Spleen (tissue), 11 donors: ENCODE results near the gene LIPT1. TPM values are rescaled to one million over a fixed set of nuclear protein-coding genes. Genes with fewer than 3 reads are reported as not detected.
"Not testable (repeated sequence)": the region's sequence is repeated elsewhere in the genome, so short reads cannot be mapped to it uniquely, and the experiment has no call there.

Experiments used
- DNase-seq: peaks from one replicate; pipeline ENCODE4 v3.0.0-alpha.2; 2020
- H3K27ac ChIP-seq, 8 donors: fragments of 200-600 bp; sonication (generic) in 7 of 8; 1 replicate in 4 of 8; 2 replicates in 4 of 8; pipeline versions ENCODE4 v1.5.0 to v1.8.0; 2016 to 2021; ENCODE audit warnings: inconsistent platforms in 4 of 8, mild to moderate bottlenecking in 4 of 8, moderate library complexity in 1 of 8
- H3K27me3 ChIP-seq, 7 donors: fragments of 200-600 bp; sonication (generic) in 6 of 7; replicated peaks in 1 of 7; 1 replicate in 4 of 7; 2 replicates in 3 of 7; pipeline versions ENCODE4 v1.5.0 to v1.8.0; 2016 to 2021; ENCODE audit warnings: inconsistent platforms in 3 of 7, mild to moderate bottlenecking in 1 of 7
- H3K36me3 ChIP-seq, 6 donors: fragments of 200-600 bp; sonication (generic) in 5 of 6; 1 replicate in 4 of 6; 2 replicates in 2 of 6; pipeline versions ENCODE4 v1.5.0 to v1.8.0; 2016 to 2021; ENCODE audit warnings: inconsistent platforms in 2 of 6
- H3K4me1 ChIP-seq, 6 donors: fragments of 200-600 bp; sonication (generic) in 5 of 6; 1 replicate in 3 of 6; 2 replicates in 3 of 6; pipeline versions ENCODE4 v1.5.0 to v1.8.0; 2016 to 2021; ENCODE audit warnings: inconsistent platforms in 3 of 6
- H3K4me3 ChIP-seq, 8 donors: fragments of 200-600 bp; sonication (generic) in 7 of 8; 1 replicate in 4 of 8; 2 replicates in 4 of 8; pipeline versions ENCODE4 v1.5.0 to v1.8.0; 2016 to 2021; ENCODE audit warnings: inconsistent platforms in 4 of 8, mild to moderate bottlenecking in 4 of 8, moderate library complexity in 2 of 8
- H3K9me3 ChIP-seq, 8 donors: fragments of 200-600 bp; sonication (generic) in 7 of 8; 1 replicate in 4 of 8; 2 replicates in 4 of 8; pipeline versions ENCODE4 v1.5.0 to v1.8.0; 2016 to 2021; ENCODE audit warnings: inconsistent platforms in 4 of 8
- POLR2A ChIP-seq, 3 donors: fragments of 450-650 bp; IDR thresholded peaks; one replicate each; pipeline ENCODE4 v1.5.1; 2017; ENCODE audit warnings: antibody characterized with exemption in 3 of 3, mild to moderate bottlenecking in 1 of 3
- POLR2AphosphoS5 ChIP-seq, 3 donors: sonication (generic); formaldehyde crosslinking; IDR thresholded peaks; one replicate each; pipeline ENCODE4 v1.5.1; 2017; ENCODE audit warnings: antibody characterized with exemption in 3 of 3
- WGBS, 5 donors: extraction: QIAGEN DNeasy Blood & Tissue Kit in 3 of 5; methylation state at CpG; one replicate each; pipeline versions ENCODE4 v1.1.5 to v1.1.7; 2013 to 2018; 5-methylcytosine and 5-hydroxymethylcytosine counted together
- intact Hi-C: fragments of 100-400 bp; cut with DNase I; formaldehyde crosslinking; loops from one replicate; pipeline ENCODE4 v1.15.0; 2023; ENCODE audit warnings: low total_unique reads
- polyA plus RNA-seq, 3 donors: library from polyadenylated mRNA; stranded (reverse); fragments of 200-250 nt; gene quantifications; one replicate each; pipeline ENCODE4 v1.2.1, GENCODE V29; 2013
- total RNA-seq, 7 donors: library from RNA; depleted of rRNA in 3 of 7; stranded (reverse); fragments of >200 nt in 3 of 7; fragmentation: NEBNext Ultra II Directional in 4 of 7; extraction: Animal tissue kit (Norgen Biotek cat#: 25700) in 4 of 7; gene quantifications; one replicate each; pipeline versions ENCODE4 v1.1.0 to v1.2.1, GENCODE V29; 2016 to 2021
- TF ChIP-seq, protein P1 (sequence below), 11 experiments: fragments of 200-600 bp in 7 of 11; fragments of 450-650 bp in 4 of 11; sonication (generic) in 4 of 11; IDR thresholded peaks in 8 of 11; conservative IDR thresholded peaks in 3 of 11; 1 replicate in 7 of 11; 2 replicates in 4 of 11; pipeline versions ENCODE4 v1.4.0 to v1.8.0; 2016 to 2021; ENCODE audit warnings: antibody characterized with exemption in 11 of 11, inconsistent platforms in 4 of 11, mild to moderate bottlenecking in 1 of 11
- donor health status: healthy with polysubstance abuse.
- donor health status: DM: no; HTN: no; CAD: no; lungs with moderate emphysema.
- donor health status: DM: no; HTN: no; CAD: no.
- donor health status: Bipolar disorder and iron deficiency.
- donor health status: healthy.
- donor health status: DM: no; HTN: no; CAD: no.
- donor health status: DM: yes; HTN: yes; CAD: no.

LIPT1 gene
- total and polyA plus RNA-seq, 10 donors: 10.4 to 20.8 (median 16.1) TPM

DNA sequence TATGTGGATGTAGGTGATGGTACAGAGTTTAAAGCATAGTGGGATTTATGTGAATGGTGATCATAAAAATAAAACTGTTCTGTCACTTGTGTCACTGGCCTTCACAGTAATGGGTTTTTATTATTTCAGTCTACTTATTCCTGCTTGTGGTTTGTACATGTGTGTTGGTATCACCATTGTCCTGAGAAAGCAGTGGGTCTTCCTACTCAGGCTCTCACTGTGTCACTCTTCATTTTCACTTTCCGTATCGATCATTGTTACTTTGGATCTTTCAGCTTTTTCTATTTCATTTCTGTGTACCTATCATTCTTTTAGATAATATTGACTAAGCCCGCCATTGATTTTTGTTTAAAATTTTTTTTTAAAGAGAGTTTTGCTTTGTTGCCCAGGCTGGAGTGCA, 33.6 kb downstream of the LIPT1 start:
- peaks cover 0 to 4% (median 0%) of the 10 kb centered on the region in 8 donors for H3K9me3 ChIP-seq
- no peak for DNase-seq
- 93 to 99% (median 94%) methylated on average over 3 of the region's 3 CpGs for WGBS, 5 donors
- H3K27me3 ChIP-seq: no peaks in the 10 kb centered on the region
- no peak overlapping the region for H3K27ac ChIP-seq
- peaks cover 0 to 24% (median 13%) of the 10 kb centered on the region in 6 donors for H3K4me1 ChIP-seq
- H3K4me3 ChIP-seq: no peak overlapping the region
- TF ChIP-seq POLR2A (IDR thresholded peaks at IDR 0.05) (no peak), POLR2AphosphoS5 (IDR thresholded peaks at IDR 0.05) (no peak)
- TF ChIP-seq, protein P1, sequence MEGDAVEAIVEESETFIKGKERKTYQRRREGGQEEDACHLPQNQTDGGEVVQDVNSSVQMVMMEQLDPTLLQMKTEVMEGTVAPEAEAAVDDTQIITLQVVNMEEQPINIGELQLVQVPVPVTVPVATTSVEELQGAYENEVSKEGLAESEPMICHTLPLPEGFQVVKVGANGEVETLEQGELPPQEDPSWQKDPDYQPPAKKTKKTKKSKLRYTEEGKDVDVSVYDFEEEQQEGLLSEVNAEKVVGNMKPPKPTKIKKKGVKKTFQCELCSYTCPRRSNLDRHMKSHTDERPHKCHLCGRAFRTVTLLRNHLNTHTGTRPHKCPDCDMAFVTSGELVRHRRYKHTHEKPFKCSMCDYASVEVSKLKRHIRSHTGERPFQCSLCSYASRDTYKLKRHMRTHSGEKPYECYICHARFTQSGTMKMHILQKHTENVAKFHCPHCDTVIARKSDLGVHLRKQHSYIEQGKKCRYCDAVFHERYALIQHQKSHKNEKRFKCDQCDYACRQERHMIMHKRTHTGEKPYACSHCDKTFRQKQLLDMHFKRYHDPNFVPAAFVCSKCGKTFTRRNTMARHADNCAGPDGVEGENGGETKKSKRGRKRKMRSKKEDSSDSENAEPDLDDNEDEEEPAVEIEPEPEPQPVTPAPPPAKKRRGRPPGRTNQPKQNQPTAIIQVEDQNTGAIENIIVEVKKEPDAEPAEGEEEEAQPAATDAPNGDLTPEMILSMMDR (IDR thresholded peaks at IDR 0.05 in 8 of 11, conservative IDR thresholded peaks at IDR 0.05 in 3 of 11): no peak
- H3K36me3 ChIP-seq: peaks cover 0 to 75% (median 27%) of the 10 kb centered on the region in 6 donors
- intact Hi-C loops: loop anchor here (10.0 kb wide), 1 partner anchor 146 kb away; the partner anchor contains the start of genes EIF5B and TXNDC9

DNA sequence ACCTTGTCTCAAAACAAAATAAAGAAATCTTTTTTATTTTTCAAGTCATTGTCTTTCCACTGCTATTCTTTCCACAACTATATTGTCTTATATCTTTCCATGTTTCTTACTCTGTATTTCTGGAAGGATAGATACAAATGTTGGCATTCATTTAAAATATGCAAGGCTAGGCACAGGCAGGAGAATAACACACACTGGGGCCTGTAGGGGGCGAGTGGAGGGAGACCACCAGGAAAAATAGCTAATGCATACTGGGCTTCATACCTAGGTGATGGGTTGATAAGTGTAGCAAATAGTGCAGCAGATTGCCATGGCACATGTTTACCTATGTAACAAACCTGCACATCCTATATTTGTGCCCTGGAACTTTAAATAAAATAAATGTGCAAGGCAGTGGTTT, 35.8 kb downstream of the LIPT1 start:
- H3K27me3 ChIP-seq: no peaks in the 10 kb centered on the region
- peaks cover 0 to 4% (median 0%) of the 10 kb centered on the region in 8 donors for H3K9me3 ChIP-seq
- 79 to 93% (median 91%) methylated on average over 1 of the region's 1 CpG for WGBS, 5 donors
- no peak overlapping the region for H3K4me3 ChIP-seq
- TF ChIP-seq POLR2AphosphoS5 (IDR thresholded peaks at IDR 0.05) (no peak), POLR2A (IDR thresholded peaks at IDR 0.05) (no peak)
- TF ChIP-seq, protein P1 (IDR thresholded peaks at IDR 0.05 in 8 of 11, conservative IDR thresholded peaks at IDR 0.05 in 3 of 11): no peak
- peaks cover 0 to 97% (median 39%) of the 10 kb centered on the region in 6 donors for H3K36me3 ChIP-seq
- no peak for DNase-seq
- H3K27ac ChIP-seq: no peak overlapping the region
- intact Hi-C loops: no loop called here
- H3K4me1 ChIP-seq: peaks cover 0 to 3% (median 0%) of the 10 kb centered on the region in 6 donors

DNA sequence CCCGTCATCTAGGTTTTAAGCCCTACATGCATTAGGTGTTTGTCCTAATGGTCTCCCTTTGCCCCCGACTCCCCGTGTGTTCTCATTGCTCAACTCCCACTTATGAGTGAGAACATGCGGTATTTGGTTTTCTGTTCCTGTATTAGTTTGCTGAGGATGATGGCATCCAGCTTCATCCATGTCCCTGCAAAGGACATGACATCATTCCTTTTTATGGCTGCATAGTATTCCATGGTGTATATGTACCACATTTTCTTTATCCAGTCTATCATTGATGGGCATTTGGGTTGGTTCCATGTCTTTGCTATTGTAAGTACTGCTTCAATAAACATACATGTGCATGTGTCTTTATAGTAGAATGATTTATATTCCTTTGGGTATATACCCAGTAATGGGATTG, 37.6 kb downstream of the LIPT1 start:
- H3K36me3 ChIP-seq: peaks cover 0 to 100% (median 55%) of the 10 kb centered on the region in 6 donors
- H3K4me1 ChIP-seq, DNase-seq, H3K27me3 ChIP-seq, H3K4me3 ChIP-seq, H3K27ac ChIP-seq, intact Hi-C loops, H3K9me3 ChIP-seq: not testable (repeated sequence)
- 98 to 100% (median 100%) methylated on average over 4 of the region's 4 CpGs for WGBS, 5 donors

DNA sequence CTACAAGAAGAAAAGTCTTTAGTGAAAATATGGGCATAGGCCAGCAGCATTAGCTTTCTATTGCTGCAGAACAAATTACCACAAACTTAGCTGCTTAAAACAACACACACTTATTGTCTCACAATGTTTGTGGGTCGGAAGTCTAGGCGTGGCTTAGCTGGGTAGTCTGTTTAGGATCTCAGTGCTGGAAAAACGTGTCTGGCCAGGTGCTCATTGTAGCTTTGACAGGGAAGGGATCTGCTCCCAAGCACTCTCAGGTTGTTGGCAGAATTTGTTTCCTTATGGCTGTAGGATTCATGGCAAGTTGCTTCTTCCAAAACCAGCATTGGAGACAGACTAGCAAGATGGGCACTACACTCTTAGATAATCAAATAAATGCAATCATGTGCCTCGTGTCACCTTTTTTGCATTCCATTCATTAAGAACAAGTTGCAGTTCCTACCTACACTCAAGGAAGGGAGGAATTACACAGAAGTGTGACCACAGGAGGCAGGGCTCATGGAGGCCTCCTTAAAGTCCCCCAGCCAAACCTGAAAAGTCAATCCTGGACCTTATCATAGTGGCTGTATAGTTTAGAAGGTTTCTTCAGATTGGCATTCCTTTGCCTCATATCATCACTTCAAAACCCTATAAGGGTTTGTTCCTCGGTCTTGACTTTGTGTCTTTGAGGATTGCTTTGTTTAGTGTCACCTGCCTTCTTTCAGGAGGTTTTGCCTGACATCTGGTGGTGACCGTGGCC, 43.5 kb downstream of the LIPT1 start:
- Histone ChIP-seq H3K4me1 (no peaks in the 10 kb centered on the region), H3K4me3 (no peak overlapping the region), H3K36me3 (peaks cover 0 to 68% (median 34%) of the 10 kb centered on the region in 6 donors), H3K9me3 (no peaks in the 10 kb centered on the region), H3K27ac (no peak overlapping the region), H3K27me3 (no peaks in the 10 kb centered on the region)
- intact Hi-C loops: no loop called here
- WGBS, 5 donors: 91 to 94% (median 92%) methylated on average over 6 of the region's 6 CpGs
- TF ChIP-seq POLR2A (IDR thresholded peaks at IDR 0.05): no peak
- TF ChIP-seq, protein P1 (IDR thresholded peaks at IDR 0.05 in 8 of 11, conservative IDR thresholded peaks at IDR 0.05 in 3 of 11): no peak
- TF ChIP-seq POLR2AphosphoS5 (IDR thresholded peaks at IDR 0.05): no peak
- DNase-seq: no peak
